GM19467 (cell line): ENCODE measurements around the gene TRIM46.
"Not testable (repeated sequence)": the region's sequence is repeated elsewhere in the genome, so short reads cannot be mapped to it uniquely, and the experiment has no call there.

Experiments used
- ATAC-seq: cut with Tn5 transposase; IDR thresholded peaks from one replicate; pipeline ENCODE4 v1.9.1; 2021; ENCODE audit warnings: mild to moderate bottlenecking, moderate library complexity; ENCODE audit not compliant: unreplicated experiment

Gene TRIM46

DNA sequence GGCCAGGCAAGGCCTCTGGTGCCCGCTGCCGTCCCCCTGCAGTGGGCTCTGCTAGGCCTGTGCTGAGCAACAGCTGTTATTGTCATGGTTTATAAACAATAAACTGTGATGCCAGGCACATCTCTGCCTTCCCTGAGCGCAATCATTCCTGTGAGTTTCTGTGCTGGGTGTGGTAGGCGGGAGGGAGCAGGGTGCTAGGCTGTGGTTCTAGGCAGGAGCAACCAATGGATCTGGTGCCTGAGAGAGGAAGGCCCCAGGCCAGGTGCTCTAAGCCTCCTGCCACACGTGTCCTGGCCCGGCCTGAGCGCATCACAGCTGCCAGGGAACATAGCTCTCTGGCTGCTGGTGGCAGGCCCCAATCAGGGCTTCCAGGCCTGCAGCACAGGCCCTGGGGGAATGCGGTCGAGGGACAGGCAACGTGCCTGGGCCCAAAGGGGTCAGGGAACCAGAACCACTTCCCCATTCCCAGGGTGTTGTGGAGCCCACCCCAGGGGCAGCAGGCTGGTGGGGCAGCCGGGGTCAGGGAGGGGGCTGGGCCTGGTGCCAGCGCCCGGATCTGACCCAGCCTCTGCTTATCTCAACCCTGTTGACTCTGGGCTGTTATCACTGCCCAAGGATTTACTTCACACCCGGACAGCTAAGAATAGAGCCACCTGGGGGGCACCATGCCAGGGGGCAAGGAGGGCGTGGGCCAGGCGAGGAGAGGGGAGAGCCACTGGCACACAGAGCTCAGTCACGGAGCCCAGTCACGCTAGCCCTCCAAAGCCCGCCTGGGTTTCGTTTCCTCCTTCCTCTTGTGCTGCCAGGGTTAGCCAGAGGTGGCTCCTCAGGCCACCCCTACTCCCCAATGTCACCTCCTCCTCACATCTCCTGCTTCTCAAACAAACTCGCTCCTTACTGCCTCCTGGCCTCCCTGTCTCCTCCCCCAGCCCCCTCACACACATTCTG is 11.5 kb downstream of the TRIM46 start:
- ATAC-seq, result peak; percentile 77

DNA sequence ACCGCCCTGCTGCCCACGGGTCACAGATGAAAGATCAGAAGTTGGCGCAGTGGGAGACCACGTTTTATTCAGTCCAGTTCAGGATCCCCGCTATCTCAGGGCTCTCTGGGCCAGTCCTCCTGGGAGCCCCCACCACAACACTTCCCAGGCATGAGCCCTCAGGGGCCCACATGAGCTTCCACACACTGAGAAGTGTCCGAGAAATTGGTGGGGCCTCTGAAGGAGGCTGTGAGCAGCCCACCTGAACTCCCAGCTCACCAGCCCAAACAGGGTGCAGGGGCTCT is 12.1 kb downstream of the TRIM46 start:
- ATAC-seq, result no peak

DNA sequence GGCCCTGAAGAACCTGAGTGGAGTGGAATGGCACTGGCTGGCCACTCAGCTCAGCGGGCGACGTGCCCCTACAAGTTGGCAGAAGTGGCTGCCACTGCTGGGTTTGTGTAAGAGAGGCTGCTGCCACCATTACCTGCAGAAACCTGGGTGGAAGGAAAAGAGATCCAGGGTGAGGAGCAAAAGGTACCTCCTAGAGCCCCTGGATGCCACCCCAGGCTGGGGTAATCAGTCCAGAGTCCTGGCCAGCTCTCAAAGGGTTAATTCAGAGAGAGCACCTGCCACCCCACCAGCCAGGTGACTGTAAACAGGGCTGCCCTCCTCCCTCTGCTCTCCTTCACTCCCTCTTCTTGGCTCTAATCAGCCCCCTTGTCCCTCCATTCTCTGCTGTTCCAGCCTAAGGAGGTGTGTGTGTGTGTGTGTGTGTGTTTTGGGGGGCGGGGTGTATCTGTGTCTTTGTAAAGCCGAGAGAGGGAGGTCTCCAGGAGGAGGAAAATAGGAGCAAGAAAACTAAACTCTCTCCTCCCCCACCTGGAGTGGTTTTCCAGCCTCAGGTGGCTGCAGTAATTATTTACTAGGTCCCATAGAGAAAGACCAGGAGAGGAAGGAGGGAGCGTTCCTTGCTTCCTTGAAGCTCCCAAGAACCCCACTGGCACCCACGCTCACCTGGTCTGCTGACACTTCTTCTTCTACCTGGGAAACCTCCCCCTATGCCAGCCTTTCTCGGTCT is 12.6 kb downstream of the TRIM46 start:
- ATAC-seq, result no peak

DNA sequence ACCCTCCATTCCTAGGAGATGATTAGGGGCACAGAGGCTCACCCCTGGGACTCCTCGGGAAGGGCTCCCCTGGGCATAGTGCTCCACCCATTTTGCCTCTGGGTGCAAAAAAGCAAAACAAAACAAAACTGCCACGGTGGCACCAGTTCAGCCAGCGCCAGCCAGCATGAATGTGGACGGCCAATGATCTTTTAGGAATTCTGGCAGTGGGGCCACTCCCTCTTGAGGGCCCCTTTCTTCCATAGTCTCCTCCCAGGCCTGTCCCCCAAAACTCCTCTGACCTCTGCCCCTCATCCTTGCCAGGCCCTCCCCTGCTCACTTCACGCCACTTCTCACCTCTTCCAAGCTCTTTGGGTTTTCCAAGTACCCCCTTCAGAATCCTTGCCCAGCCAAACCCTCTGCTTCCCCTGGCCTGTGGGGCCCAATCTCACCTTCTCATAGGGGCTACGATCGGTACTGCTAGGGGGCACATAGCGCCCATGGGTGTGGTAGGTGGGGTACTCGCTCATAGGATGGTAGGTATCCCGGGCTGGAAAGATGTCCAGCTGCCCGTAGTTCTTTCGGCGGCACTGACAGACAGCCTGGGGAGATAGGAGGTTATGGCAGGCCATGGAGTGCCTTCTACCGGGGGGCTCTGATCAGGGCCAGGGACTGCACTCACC is 13.3 kb downstream of the TRIM46 start:
- ATAC-seq, result no peak

DNA sequence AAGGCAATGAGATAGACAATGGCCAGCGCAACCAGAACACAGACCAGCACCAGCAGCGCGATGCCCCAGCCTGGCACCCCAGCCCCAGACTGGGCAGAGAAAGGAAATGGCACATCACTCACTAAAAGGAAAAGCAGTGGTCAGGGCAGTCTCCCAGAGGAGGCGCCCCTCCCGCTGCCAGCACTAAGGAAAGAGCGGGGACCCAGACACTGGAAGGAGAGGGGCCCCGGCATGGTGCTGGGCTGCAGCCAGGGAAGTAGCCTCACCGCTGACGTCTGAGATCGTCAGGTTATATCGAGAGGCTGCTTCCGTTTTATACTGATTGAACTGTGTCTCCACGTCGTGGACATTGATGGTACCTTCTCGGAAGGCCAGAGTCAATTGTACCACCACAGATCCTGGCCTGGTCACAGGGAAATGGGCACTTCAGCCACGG is 13.8 kb downstream of the TRIM46 start:
- no peak for ATAC-seq

DNA sequence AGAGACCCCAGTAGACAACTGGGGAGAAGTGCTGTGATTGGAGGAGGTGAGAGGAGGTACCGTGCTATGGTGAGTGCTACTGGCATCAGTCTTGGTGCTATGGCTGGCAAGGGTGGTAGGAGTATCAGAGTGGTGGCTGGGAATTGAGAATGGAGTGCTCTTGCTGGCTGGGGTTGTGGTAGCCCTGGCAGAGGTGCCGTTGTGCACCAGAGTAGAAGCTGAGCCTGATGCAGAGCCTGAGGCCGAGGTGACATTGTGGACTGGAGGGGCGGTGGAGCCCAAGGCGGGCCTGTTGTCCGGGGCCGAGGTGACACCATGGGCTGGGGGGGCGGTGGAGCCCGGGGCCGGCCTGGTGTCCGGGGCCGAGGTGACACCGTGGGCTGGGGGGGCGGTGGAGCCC is 14.6 kb downstream of the TRIM46 start:
- ATAC-seq, result no peak

DNA sequence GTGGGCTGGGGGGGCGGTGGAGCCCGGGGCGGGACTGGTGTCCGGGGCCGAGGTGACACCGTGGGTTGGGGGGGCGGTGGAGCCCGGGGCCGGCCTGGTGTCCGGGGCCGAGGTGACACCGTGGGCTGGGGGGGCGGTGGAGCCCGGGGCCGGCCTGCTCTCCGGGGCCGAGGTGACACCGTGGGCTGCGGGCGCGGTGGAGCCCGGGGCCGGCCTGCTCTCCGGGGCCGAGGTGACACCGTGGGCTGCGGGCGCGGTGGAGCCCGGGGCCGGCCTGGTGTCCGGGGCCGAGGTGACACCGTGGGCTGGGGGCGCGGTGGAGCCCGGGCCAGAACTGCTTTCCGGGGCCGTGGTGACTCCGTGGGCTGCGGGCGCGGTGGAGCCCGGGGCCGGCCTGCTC is 16.3 kb downstream of the TRIM46 start:
- ATAC-seq, result not testable (repeated sequence)

DNA sequence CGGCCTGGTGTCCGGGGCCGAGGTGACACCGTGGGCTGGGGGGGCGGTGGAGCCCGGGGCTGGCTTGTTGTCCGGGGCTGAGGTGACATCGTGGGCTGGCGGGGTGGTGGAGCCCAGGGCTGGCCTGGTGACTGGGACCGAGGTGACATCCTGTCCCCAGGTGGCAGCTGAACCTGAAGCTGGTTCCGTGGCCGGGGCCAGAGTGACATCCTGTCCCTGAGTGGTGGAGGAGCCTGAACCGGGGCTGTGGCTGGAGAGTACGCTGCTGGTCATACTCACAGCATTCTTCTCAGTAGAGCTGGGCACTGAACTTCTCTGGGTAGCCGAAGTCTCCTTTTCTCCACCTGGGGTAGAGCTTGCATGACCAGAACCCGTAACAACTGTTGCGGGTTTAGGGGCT is 18.3 kb downstream of the TRIM46 start:
- no peak for ATAC-seq

DNA sequence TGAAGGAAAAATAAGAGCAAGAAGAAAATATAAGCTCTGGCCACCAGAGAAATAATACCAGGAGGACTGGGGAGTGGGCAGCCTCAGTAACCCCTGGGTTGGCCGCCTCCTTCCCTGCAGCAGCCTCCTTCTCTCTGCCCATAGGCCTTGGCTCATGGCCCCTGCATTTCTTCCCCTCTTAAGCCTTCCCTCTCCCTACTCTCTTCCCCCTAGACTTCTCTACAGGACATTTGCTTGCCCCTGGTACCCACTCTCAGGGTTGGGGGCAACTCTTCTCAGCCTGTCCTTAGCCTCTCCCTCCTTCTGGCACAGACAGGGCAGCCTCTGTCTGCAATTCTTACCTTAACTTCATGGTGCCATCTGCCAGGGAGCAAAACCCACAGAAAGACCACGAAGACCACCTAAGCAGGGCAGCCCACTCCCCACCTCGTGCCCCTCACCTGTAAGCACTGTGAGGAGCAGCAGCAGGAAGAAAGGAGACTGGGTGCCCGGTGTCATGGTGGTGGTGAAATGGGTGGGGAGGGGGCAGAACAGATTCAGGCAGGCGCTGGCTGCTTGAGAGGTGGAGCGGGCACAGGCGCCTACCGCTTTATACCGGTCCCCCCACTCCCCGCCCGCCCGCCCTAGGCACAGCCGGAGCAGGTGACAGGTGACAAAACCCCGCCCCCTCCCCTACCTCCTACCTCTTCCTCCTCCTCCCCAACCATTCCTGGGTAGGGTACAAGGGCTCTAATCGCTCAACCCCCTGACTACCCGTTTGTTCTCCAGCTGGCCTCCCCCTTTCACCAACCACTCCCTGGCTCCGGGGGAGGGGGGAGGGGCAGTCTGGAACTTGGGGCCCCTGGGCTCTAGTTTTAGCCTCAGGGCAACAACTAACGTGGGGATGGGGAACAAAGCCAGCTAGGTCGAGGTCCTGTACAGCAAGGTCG is 19.0 kb downstream of the TRIM46 start:
- ATAC-seq, result no peak

DNA sequence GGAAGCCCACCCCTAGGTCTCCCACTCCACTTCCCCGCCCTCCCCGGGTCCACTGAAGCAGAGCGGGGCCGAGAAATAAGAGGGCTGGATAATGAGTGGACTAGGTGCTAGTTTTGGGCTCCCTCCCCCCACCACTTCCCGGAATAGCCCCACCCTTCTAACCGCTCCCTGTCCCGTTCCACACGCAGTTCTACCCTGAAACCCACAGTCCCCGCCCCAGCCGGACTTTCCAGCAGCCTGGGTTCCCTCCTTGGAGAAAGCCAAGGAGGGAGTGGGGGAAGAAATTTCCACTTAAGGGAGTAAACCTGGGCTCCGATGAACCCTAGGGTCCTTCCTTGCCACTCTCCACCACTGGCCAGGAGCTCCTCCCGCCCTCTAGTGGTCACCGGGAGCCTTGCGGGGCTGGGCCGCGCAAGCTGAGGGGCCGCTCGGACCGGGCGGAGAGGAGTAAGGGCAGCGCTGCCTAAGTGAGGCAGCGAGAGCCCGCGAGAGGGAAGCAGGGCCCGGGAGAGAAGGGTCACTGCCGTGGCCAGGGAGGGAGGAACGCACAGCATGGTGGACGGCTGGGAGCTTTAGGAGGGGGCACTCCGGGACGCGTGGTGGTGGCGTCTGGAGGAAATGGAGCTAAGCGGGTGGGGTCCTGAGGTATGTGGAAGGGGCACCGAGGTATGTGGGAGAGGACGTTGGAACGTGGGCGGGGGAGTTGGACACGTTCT is 19.8 kb downstream of the TRIM46 start:
- ATAC-seq, result peak; percentile 73

DNA sequence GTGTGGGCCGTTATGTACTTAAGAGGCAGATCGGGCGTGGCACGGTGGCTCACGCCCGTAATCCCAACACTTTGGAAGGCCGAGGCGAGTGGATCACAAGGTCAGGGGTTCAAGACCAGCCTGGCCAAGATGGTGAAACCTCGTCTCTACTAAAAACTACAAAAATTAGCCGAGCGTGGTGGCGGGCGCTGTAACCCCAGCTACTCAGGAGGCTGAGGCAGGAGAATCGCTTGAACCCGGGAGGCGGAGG is 20.3 kb downstream of the TRIM46 start:
- not testable (repeated sequence) for ATAC-seq

DNA sequence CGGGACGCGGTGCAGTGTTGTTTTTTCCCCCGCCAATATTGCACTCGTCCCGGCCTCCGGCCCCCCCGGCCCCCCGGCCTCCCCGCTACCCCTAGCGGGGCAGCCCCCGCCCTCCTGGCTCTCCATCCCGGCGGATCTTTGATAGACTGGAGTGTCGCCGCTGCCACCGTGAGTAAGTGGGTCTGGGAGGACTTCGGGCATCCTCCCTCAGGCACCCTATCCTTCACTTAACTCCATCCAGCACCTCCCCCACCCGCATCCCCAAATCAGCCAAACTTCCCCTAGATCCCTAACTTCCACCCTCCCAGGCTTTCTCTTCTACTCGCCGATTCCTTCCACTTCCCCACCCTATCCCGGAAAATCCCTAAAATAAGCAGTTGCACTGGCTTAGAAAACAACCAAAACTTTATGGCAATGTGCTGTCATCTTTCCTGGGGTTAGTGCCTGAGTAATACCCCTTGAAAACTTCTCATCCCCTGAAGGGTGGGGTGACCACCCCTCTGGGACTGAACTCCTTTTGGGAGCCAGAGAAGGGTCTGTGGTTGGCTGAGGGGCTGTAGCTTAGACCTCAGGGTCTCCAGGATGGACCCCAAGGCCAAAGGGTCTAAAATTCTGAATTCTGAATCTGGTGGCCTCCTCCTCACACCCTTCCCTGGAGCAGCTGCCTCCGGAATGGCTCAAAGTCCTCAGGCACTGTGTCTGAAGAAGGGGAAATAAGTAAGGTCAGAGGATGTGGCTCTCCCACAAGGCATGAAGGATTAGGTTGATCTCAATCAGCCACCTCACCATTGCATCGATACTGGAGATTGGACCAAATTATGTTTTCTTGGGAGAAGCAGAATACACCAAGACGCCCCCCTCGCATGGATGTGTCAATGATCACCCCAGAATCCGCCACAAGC is 21.8 kb downstream of the TRIM46 start:
- ATAC-seq, result no peak

DNA sequence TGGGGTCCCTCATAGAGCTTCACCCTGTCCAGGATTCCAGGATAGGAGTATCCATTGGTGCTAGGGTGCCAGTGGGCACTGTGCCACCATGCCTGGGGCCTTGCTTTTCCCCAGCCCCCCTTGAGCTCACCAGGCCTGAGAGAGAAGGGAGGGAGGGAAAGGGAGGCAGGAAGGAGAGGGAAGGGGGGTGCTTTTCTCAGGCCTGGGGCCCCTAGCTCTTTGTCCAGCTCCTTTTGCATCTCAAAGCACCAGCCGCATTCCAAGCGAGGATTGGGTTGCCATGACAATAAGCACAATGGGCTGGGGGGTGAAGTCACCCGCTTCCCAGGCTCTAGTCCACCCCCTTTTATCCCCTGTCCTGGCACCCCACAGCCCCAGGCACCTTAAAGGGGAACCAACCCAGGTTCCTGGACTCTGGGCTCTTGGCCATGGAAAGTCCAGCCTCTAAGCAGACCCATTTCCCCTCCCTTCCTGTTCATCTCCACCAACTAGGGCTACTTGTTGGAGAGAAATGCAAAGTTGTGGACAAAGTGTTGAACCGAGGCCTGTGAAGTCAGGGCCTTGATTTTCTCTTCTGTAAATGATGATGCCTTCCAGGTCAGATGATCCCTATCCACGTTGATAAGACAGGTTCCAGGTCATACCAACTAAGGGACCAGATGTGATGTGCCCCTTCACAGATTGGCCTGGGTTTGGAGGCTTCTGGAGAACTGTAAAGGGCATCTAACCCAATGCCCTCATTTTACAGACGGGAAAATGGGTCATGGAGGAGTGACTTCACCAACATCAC is 22.6 kb downstream of the TRIM46 start:
- ATAC-seq, result no peak

DNA sequence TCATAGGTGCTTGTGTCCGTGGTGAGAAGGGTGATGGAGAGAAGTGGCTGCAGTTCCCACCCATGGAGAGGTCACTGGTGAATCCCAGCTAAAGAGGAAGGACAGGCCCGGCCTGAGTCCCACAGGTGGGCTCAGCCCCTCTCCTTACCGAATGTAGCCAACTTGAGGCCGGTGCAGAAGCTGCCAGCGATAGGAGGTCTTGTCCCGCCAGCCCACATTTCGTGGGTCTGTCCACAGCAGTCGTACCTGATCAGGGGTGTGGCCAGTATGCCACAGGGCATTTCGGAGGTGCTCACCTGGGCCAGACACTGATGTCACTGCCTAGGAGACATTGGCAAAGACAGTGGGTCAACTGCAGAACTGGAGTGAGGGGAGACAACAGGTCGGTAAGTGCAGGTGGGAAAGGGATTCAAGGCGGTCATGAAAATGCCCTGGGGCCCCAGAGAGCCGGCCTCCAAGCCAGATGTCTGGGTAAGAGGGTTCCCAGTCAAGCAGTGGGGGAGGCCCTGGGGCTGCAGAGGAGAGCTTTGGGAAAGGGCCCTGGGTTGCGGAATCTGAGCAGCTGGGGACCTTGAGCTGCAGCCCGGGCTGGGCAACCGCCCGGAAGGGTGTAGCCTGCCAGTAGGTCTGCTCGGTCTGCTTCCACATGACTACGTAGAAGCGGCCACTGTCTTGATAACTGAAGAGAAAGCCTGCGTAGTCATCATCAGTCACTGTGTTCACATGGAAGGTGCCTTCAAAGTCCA is 23.4 kb downstream of the TRIM46 start:
- ATAC-seq, result no peak

DNA sequence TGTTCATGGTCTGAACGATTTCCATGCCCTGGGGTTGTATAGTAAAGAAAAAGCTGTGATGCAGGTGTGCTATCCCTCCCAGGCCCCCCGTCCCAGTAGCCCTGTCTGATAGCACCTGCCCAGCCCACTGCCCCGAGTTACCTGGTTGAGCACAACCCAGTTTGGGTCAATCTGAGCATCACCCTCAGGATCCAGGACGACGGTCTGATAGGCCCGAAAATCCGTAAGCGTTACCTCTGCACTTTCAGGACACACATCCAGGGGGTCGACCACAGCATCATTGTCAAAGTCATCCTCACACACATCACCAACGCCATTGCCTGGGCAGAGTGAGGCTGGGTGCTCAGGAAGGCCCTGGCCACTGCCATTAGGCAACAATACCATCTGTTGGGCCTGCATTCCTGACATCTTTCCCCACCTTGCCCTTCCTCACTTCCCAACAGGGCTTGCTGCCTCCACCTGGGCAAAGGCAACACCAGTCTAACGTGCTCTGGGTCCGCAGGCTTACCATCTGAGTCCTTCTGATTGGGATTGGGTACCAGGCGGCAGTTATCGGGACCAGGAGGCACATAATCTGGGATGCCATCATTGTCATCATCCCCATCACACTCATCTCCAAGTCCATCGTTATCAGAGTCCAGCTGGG is 24.4 kb downstream of the TRIM46 start:
- ATAC-seq, result no peak

DNA sequence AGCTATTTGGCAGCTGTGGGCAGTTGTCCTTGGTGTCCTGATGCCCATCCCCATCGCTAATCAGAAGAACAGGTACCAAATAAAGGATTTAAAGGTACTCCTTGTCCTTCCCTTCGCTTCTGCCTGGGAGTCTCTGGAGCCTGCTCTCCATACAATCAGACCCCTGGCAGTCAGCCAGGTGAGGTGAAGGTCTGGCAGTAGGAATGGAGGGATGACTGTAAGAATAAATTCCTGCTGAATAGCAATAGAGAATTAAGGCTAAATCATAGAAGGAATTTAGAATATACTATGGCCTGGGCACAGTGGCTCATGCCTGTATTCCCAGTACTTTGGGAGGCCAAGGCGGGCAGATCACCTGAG is 24.9 kb downstream of the TRIM46 start:
- ATAC-seq, result no peak

DNA sequence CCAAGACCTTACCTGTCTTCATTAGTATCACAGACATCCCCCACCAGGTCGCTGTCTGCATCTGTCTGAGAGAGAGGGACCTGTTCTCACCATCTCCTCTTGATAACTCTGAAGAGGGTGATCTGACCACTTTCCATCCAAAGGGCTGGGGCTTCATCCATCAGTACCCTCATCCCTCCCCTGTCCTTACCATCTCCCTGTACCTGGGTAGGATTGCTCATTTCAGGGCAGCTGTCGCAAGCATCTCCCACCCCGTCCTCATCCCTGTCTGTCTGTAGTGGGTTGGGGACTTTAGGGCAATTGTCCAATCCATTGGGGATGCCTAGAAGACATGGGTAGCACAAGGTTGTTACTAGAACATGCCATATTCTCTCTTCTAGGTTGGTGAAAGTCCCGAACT is 26.1 kb downstream of the TRIM46 start:
- no peak for ATAC-seq
